NCI-H774 (cell line): ENCODE data around the gene FCGR1A.
"Not testable (repeated sequence)": the region's sequence is repeated elsewhere in the genome, so short reads cannot be mapped to it uniquely, and the experiment has no call there.

Source experiments
- DNase-seq: peaks from one replicate; lab custom pipeline; 2025; lab: John Stamatoyannopoulos, UW

Gene FCGR1A

DNA sequence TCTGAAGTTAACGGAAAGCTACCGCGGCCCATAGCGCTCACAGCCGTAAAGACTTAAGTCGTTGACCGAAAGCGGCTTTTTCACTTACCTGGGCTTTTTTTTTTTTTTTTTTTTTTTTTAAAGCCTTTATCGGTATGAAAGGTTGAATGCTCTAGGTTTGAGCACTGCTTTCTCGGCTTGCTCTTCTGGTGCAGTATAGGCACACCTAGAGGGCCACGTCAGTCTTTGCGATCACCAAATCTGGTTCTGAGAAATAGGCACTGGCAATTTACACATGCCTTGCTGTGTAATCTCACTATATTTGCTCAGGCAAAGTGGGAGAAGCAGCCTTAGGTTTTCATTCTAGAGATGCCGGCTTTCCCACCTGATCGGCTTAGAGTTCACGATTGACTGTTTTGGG lies 50.6 kb downstream of the FCGR1A start:
- DNase-seq, result not testable (repeated sequence)

DNA sequence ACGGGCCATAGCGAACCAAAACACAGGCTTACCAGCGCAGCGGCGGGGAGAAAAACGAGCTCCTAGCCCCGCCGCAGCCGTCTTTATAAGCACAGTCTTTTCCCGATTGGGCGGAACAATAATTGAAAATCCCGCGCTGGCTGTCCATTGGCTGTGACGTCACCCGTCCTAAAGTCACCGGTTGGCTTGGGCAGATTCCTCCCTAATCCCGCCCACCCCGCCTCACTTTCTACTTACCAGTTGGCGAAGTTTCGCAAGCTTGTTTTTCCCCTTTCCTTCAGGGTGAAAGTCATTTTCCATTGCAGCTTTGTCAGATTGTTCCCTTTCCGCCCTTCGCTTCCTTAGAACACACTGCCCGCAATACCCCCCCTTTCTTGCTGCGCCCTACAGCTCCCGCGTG lies 58.7 kb downstream of the FCGR1A start:
- DNase-seq, result not testable (repeated sequence)
